ENCODE measurements around the gene SFMBT2.

Gene SFMBT2

GRCh38 chr10:7445474-7446185, 34.8 kb upstream of the SFMBT2 start:
- Histone ChIP-seq H3K27me3 (replicated peaks; ENCODE audit: control insufficient read depth, insufficient read depth, low read length) (no peaks in the 10 kb centered on the region), H3K36me3 (ENCODE audit: control insufficient read depth, insufficient read depth, low read length) (no peaks in the 10 kb centered on the region), H3K4me3 (replicated peaks; ENCODE audit: low read depth, low read length) (no peak overlapping the region)

DNA sequence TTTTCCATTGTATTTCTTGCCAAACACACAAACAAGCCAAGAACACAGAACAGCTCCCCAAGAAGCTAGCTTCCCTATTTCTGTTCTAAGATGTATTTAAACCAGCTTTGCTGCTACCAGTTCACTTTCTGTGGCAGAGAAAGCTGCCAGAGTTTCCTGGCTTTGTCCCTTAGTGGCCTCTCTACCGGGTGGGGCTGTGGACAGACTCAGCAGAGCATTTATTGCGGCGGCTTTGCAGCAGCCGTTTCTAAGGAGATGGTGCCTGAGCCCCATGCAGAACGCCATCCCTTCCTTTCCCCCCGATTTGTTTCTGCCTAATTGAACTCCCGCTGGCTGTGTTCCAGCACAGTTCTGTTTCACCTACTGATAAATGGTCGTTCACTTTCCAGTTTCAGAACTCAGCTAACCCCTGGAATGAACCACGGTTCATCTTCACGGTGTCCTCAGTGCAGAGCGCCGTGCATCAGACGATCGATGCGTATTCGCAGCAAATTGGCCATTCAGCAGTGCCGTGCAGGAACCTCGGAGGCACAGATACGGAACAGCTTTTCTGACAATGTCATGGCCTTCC, 33.8 kb upstream of the SFMBT2 start:
- no peaks in the 10 kb centered on the region for H3K36me3 ChIP-seq (ENCODE audit: control insufficient read depth, insufficient read depth, low read length)
- no peaks in the 10 kb centered on the region for H3K27me3 ChIP-seq (replicated peaks; ENCODE audit: control insufficient read depth, insufficient read depth, low read length)
- no peak for TF ChIP-seq CTCF (IDR thresholded peaks at IDR 0.05; ENCODE audit: insufficient read depth, low read length, poor library complexity, severe bottlenecking)
- no peak overlapping the region for H3K4me3 ChIP-seq (replicated peaks; ENCODE audit: low read depth, low read length)
- no peak for DNase-seq (ENCODE audit: extremely low read depth, insufficient read length)

More at GRCh38 chr10:7445474-7446185, 34.8 kb upstream of the SFMBT2 start:
- no peak for TF ChIP-seq CTCF (IDR thresholded peaks at IDR 0.05; ENCODE audit: insufficient read depth, low read length, poor library complexity, severe bottlenecking)
- peak; percentile 51 for DNase-seq (ENCODE audit: extremely low read depth, insufficient read length)

DNA sequence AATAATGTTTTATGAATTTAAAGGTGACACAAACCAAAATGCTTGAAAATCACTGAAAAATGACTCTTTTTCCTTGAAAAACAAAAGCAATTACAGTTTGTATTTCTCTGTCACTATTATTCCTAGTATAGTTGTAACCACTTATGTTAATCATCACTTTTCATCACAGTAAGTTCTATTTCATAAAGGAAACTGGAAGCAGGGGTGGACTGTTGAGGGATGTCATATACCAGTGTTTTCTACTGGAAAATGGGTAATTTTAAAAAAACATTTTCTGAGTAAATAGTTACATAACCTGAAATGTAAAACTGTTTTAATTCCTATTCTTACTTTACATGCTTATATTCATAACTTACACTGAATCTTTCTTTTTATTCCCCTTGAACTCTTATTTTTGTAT, 32.2 kb upstream of the SFMBT2 start:
- Histone ChIP-seq H3K27me3 (replicated peaks; ENCODE audit: control insufficient read depth, insufficient read depth, low read length) (no peaks in the 10 kb centered on the region), H3K36me3 (ENCODE audit: control insufficient read depth, insufficient read depth, low read length) (no peaks in the 10 kb centered on the region), H3K4me3 (replicated peaks; ENCODE audit: low read depth, low read length) (no peak overlapping the region)
- DNase-seq (ENCODE audit: extremely low read depth, insufficient read length): no peak
- TF ChIP-seq CTCF (IDR thresholded peaks at IDR 0.05; ENCODE audit: insufficient read depth, low read length, poor library complexity, severe bottlenecking): no peak

DNA sequence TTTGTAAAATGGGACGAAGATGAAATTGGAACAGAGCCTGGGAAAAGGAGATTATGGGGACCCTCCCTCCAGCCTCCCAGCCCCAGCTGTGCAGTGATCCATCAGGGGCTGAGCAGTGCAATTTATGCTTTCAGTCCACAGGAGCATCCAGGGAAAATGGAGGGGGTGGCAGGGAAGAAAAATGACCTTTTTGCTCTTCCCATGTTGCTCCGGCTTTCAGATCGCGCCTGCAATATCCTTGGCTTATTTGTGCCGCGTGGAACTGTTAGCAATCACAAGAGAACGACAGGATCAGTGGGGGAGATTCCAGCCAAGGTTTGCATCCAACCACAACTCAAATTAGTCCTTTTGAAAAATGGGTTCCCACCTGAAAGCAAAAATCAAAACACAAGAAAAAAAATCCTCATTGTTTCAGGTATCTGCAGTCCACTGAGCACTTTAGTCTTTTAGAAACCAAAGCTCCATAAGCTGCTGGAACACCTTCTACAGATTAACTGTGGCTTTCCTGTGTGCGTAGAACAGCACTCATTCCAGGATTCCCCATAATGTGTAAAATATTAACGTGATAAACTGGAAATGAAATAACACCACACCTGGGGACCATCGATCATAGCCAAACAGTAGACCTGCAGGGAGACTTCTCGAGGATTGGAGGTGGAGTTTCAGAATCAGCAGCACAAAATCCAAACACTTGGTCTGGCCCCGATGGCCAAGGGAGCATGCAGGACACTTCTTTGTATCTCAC, 30.7 kb upstream of the SFMBT2 start:
- no peaks in the 10 kb centered on the region for H3K36me3 ChIP-seq (ENCODE audit: control insufficient read depth, insufficient read depth, low read length)
- H3K27me3 ChIP-seq (replicated peaks; ENCODE audit: control insufficient read depth, insufficient read depth, low read length): no peaks in the 10 kb centered on the region
- no peak for TF ChIP-seq CTCF (IDR thresholded peaks at IDR 0.05; ENCODE audit: insufficient read depth, low read length, poor library complexity, severe bottlenecking)
- no peak for DNase-seq (ENCODE audit: extremely low read depth, insufficient read length)
- H3K4me3 ChIP-seq (replicated peaks; ENCODE audit: low read depth, low read length): no peak overlapping the region

DNA sequence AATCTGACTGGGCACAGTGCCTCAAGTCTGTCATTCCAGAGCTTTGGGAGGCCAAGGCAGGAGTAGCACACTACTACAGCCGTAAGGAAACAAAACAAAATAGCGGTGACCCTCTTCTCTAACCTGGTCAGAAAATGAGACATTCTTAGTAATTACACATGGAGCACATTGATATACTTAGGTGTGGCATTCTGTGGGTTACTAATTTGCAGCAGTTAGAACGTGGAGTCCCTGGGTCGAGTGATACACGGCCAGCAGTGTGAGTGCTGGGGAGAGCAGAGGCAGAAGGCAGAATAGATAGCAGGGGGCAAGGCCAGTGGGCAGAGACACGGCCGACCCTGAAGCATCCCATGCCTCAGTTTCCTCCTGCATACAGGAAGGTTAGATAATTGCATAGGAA, 28.9 kb upstream of the SFMBT2 start:
- no peak for DNase-seq (ENCODE audit: extremely low read depth, insufficient read length)
- Histone ChIP-seq H3K4me3 (replicated peaks; ENCODE audit: low read depth, low read length) (no peak overlapping the region), H3K36me3 (ENCODE audit: control insufficient read depth, insufficient read depth, low read length) (no peaks in the 10 kb centered on the region), H3K27me3 (replicated peaks; ENCODE audit: control insufficient read depth, insufficient read depth, low read length) (no peaks in the 10 kb centered on the region)
- TF ChIP-seq CTCF (IDR thresholded peaks at IDR 0.05; ENCODE audit: insufficient read depth, low read length, poor library complexity, severe bottlenecking): no peak

All from GM06990 (cell line).